Gastroesophageal sphincter (tissue), 3 donors: ENCODE data around the gene CDADC1.
A peak's percentile ranks its signal among the peaks of the same experiment; 100 is the strongest.

Source experiments
- CTCF ChIP-seq, 4 experiments: fragments of 200-600 bp in 2 of 4; fragments of 450-650 bp in 2 of 4; sonication (generic) in 1 of 4; IDR thresholded peaks; one replicate each; pipeline ENCODE4 v1.5.1; 2017 to 2019; ENCODE audit warnings: antibody characterized with exemption in 4 of 4, mild to moderate bottlenecking in 2 of 4, moderate library complexity in 2 of 4
- EP300 ChIP-seq: sonication (generic); formaldehyde crosslinking; IDR thresholded peaks from one replicate; pipeline ENCODE4 v1.6.1; 2017; ENCODE audit warnings: antibody characterized with exemption, mild to moderate bottlenecking
- POLR2A ChIP-seq, 2 donors: fragments of 450-650 bp; IDR thresholded peaks; one replicate each; pipeline ENCODE4 v1.6.1; 2017; ENCODE audit warnings: antibody characterized with exemption in 2 of 2, mild to moderate bottlenecking in 2 of 2, moderate library complexity in 1 of 2
- POLR2AphosphoS5 ChIP-seq: sonication (generic); formaldehyde crosslinking; IDR thresholded peaks from one replicate; pipeline ENCODE4 v1.6.1; 2017; ENCODE audit warnings: antibody characterized with exemption

GRCh38 chr13:49304763-49305700 lies 57.3 kb downstream of the CDADC1 start:
- TF ChIP-seq CTCF (IDR thresholded peaks at IDR 0.05): no peak
- peak; percentile 46 for TF ChIP-seq POLR2AphosphoS5
- no peak for TF ChIP-seq EP300
- TF ChIP-seq POLR2A (IDR thresholded peaks at IDR 0.05): no peak
